CD4-positive, alpha-beta T cell (primary cell): Measurements from ENCODE around the gene SSBP3. TPM values are rescaled to one million over a fixed set of nuclear protein-coding genes. Genes with fewer than 3 reads are reported as not detected.

Source experiments
- ATAC-seq: fragments of 200-7000 bp; cut with Tn5 transposase; one replicate; pipeline ENCODE4 v1.10.0; 2022; ENCODE audit warnings: mild to moderate bottlenecking; ENCODE audit not compliant: poor library complexity
- CTCF ChIA-PET: fragments of 350-600 bp; sonication (Branson Sonifier 250); formaldehyde crosslinking; loops from one replicate; lab custom pipeline; 2021; ENCODE audit warnings: antibody characterized with exemption, inconsistent platforms; lab: Charles Lee
- POLR2A ChIA-PET: fragments of 350-600 bp; sonication (Branson Sonifier 250); formaldehyde crosslinking; loops from one replicate; lab custom pipeline; 2021; ENCODE audit warnings: antibody characterized with exemption, inconsistent platforms; lab: Charles Lee
- DNase-seq, 14 experiments: peaks; one replicate each; pipeline ENCODE4 v3.0.0-alpha.2; 2013 to 2020; ENCODE audit warnings: mixed read lengths in 2 of 14
- H3K27ac ChIP-seq, 2 donors: one replicate each; pipeline versions ENCODE4 v1.5.1 to v1.7.0; 2013; ENCODE audit warnings: low read length in 2 of 2, low read depth in 1 of 2, mild to moderate bottlenecking in 1 of 2
- H3K27me3 ChIP-seq, 2 experiments: 1 replicate in 1 of 2; 2 replicates in 1 of 2; pipeline versions ENCODE4 v1.6.1 to v1.7.0; 2013; ENCODE audit warnings: low read length in 2 of 2, control low read depth in 1 of 2, mild to moderate bottlenecking in 1 of 2, moderate library complexity in 1 of 2; ENCODE audit not compliant: insufficient read depth in 2 of 2, control insufficient read depth in 1 of 2
- H3K36me3 ChIP-seq: one replicate; pipeline ENCODE4 v1.6.1; 2013; ENCODE audit warnings: low read length, control low read depth; ENCODE audit not compliant: insufficient read depth
- H3K4me1 ChIP-seq: one replicate; pipeline ENCODE4 v1.6.1; 2013; ENCODE audit warnings: low read length, control low read depth; ENCODE audit not compliant: insufficient read depth
- H3K4me3 ChIP-seq: one replicate; pipeline ENCODE4 v1.5.1; 2013; ENCODE audit warnings: mild to moderate bottlenecking, low read length, moderate library complexity
- H3K9me3 ChIP-seq, 2 experiments: 1 replicate in 1 of 2; 2 replicates in 1 of 2; pipeline versions ENCODE4 v1.6.1 to v1.7.0; 2013; ENCODE audit warnings: low read length in 2 of 2, mild to moderate bottlenecking in 2 of 2, control low read depth in 1 of 2, moderate library complexity in 1 of 2; ENCODE audit not compliant: control insufficient read depth in 1 of 2, insufficient read depth in 1 of 2
- H3K27ac Mint-ChIP-seq: one replicate; pipeline ENCODE4 v1.8.0; 2020; ENCODE audit warnings: mixed read lengths
- H3K27me3 Mint-ChIP-seq: one replicate; pipeline ENCODE4 v1.8.0; 2021; ENCODE audit warnings: mixed read lengths
- H3K36me3 Mint-ChIP-seq: one replicate; pipeline ENCODE4 v1.8.0; 2021; ENCODE audit warnings: low read depth, mixed read lengths
- H3K4me1 Mint-ChIP-seq: one replicate; pipeline ENCODE4 v1.8.0; 2021; ENCODE audit warnings: low read depth, mixed read lengths
- H3K4me3 Mint-ChIP-seq: one replicate; pipeline ENCODE4 v1.8.0; 2020; ENCODE audit warnings: mild to moderate bottlenecking, mixed read lengths
- H3K9me3 Mint-ChIP-seq: one replicate; pipeline ENCODE4 v1.8.0; 2020; ENCODE audit warnings: mixed read lengths
- CTCF ChIP-seq: fragments of 200-600 bp; IDR thresholded peaks from one replicate; pipeline ENCODE4 v1.8.0; 2022; ENCODE audit warnings: antibody characterized with exemption, mild to moderate bottlenecking
- intact Hi-C, 2 experiments: fragments of 100-400 bp; cut with DNase I in 1 of 2; cut with micrococcal nuclease in 1 of 2; formaldehyde crosslinking; loops; one replicate each; pipeline versions ENCODE4 v1.15.1 to v1.9.0; 2023 to 2025; cut with DNase I, micrococcal nuclease
- total RNA-seq, 174 experiments: library from RNA in 2 of 174; stranded (reverse) in 2 of 174; gene quantifications; one replicate each; pipeline ENCODE4 v1.2.3 and lab custom pipeline; 2021 to 2026

SSBP3 gene
- total RNA-seq, 2 experiments from 2014 or later: 50.6 to 52.4 TPM

- Mint-ChIP-seq H3K36me3 (peaks cover 7% of the 10 kb centered on the region), H3K27ac (peak overlapping the region; percentile 15), H3K9me3 (no peaks in the 10 kb centered on the region), H3K4me3 (no peak overlapping the region), H3K4me1 (peaks cover 18% of the 10 kb centered on the region), H3K27me3 (no peaks in the 10 kb centered on the region)
- no peak overlapping the region for H3K4me3 ChIP-seq
- ATAC-seq: no peak
- no peaks in the 10 kb centered on the region for H3K9me3 ChIP-seq
- intact Hi-C loops: no loop called here
- no peak for TF ChIP-seq CTCF
- H3K36me3 ChIP-seq: peaks cover 12% of the 10 kb centered on the region
- H3K27me3 ChIP-seq: no peaks in the 10 kb centered on the region
- DNase-seq: no peak
- POLR2A ChIA-PET: no interaction called here
- CTCF ChIA-PET: no interaction called here
- peaks cover 6% of the 10 kb centered on the region for H3K4me1 ChIP-seq
- H3K27ac ChIP-seq: no peak overlapping the region
These were observed 141.1 kb downstream of the SSBP3 start for GRCh38 chr1:54265126-54265525.

GRCh38 chr1:54263601-54264226 lies 142.5 kb downstream of the SSBP3 start:
- Histone ChIP-seq H3K4me1 (peaks cover 2% of the 10 kb centered on the region), H3K9me3 (no peaks in the 10 kb centered on the region), H3K4me3 (no peak overlapping the region), H3K27ac (no peak overlapping the region), H3K27me3 (no peaks in the 10 kb centered on the region), H3K36me3 (peaks cover 12% of the 10 kb centered on the region)
- DNase-seq: no peak
- peaks cover 10% of the 10 kb centered on the region for H3K36me3 Mint-ChIP-seq
- no peak overlapping the region for H3K27ac Mint-ChIP-seq
- no peaks in the 10 kb centered on the region for H3K9me3 Mint-ChIP-seq
- no peaks in the 10 kb centered on the region for H3K27me3 Mint-ChIP-seq
- no peak for TF ChIP-seq CTCF
- CTCF ChIA-PET: no interaction called here
- POLR2A ChIA-PET: no interaction called here
- H3K4me1 Mint-ChIP-seq: peaks cover 7% of the 10 kb centered on the region
- no peak for ATAC-seq
- H3K4me3 Mint-ChIP-seq: no peak overlapping the region
- intact Hi-C loops: no loop called here

GRCh38 chr1:54262244-54262643 lies 143.9 kb downstream of the SSBP3 start:
- Mint-ChIP-seq H3K4me1 (peaks cover 7% of the 10 kb centered on the region), H3K36me3 (peaks cover 18% of the 10 kb centered on the region)
- TF ChIP-seq CTCF: no peak

More at GRCh38 chr1:54262244-54262643, 143.9 kb downstream of the SSBP3 start:
- no peak overlapping the region for H3K27ac Mint-ChIP-seq
- DNase-seq (no peak), ATAC-seq (no peak)
- H3K27ac ChIP-seq: no peak overlapping the region
- H3K27me3 ChIP-seq: no peaks in the 10 kb centered on the region
- H3K4me3 Mint-ChIP-seq: no peak overlapping the region
- H3K9me3 Mint-ChIP-seq: no peaks in the 10 kb centered on the region
- ChIA-PET CTCF (no interaction called here), POLR2A (interaction anchor here (0.7 kb wide), 1 partner anchor 22 kb away, joined by 3 read pairs; no protein-coding TSS in a partner anchor)
- H3K9me3 ChIP-seq: no peaks in the 10 kb centered on the region
- H3K36me3 ChIP-seq: peaks cover 12% of the 10 kb centered on the region
- intact Hi-C loops: no loop called here
- H3K4me3 ChIP-seq: no peak overlapping the region
- H3K4me1 ChIP-seq: no peaks in the 10 kb centered on the region
- no peaks in the 10 kb centered on the region for H3K27me3 Mint-ChIP-seq
